Effector memory CD4-positive, alpha-beta T cell (primary cell): Measurements from ENCODE around the gene ZBED4.

ENCODE experiments used
- DNase-seq, 3 donors: peaks; one replicate each; pipeline ENCODE4 v3.0.0-alpha.2; 2020
- H3K27ac ChIP-seq: 2 replicates; pipeline ENCODE4 v1.7.0; 2013; ENCODE audit warnings: mild to moderate bottlenecking, low read length, moderate library complexity; ENCODE audit not compliant: insufficient read depth, poor library complexity, severe bottlenecking
- H3K27me3 ChIP-seq: replicated peaks from 2 replicates; pipeline ENCODE4 v1.7.0; 2013; ENCODE audit warnings: mild to moderate bottlenecking, low read length; ENCODE audit not compliant: insufficient read depth, control insufficient read depth, poor library complexity, severe bottlenecking
- H3K36me3 ChIP-seq: 2 replicates; pipeline ENCODE4 v1.7.0; 2013; ENCODE audit warnings: mild to moderate bottlenecking, low read length, moderate library complexity; ENCODE audit not compliant: control insufficient read depth, insufficient read depth
- H3K4me1 ChIP-seq: 2 replicates; pipeline ENCODE4 v1.7.0; 2013; ENCODE audit warnings: low read length, mild to moderate bottlenecking; ENCODE audit not compliant: control insufficient read depth, insufficient read depth, poor library complexity, severe bottlenecking
- H3K4me3 ChIP-seq: 2 replicates; pipeline ENCODE4 v1.7.0; 2013; ENCODE audit warnings: low read length, low read depth, mild to moderate bottlenecking; ENCODE audit not compliant: insufficient read depth, poor library complexity, severe bottlenecking
- H3K9me3 ChIP-seq: 2 replicates; pipeline ENCODE4 v1.7.0; 2013; ENCODE audit warnings: mild to moderate bottlenecking, low read length, moderate library complexity; ENCODE audit not compliant: control insufficient read depth

Gene ZBED4

GRCh38 chr22:49827271-49827852 lies 26.3 kb upstream of the ZBED4 start:
- Histone ChIP-seq H3K27ac (peak overlapping the region; percentile 77), H3K9me3 (no peaks in the 10 kb centered on the region), H3K36me3 (peaks cover 17% of the 10 kb centered on the region), H3K4me3 (peak overlapping the region; percentile 83), H3K27me3 (no peaks in the 10 kb centered on the region), H3K4me1 (peaks cover 49% of the 10 kb centered on the region)
- no peak for DNase-seq

GRCh38 chr22:49827853-49828598 lies 25.6 kb upstream of the ZBED4 start, which contains the start of gene BRD1:
Gene BRD1, minus strand, starts transcription at chr22:49827873. Its CDS starts 3,556 bp downstream, at chr22:49824317.
- Histone ChIP-seq H3K27ac (peak within 1 kb of the TSS; percentile 87), H3K4me3 (peak within 1 kb of the TSS; percentile 83), H3K36me3 (peaks cover 11% of the 10 kb centered on the region), H3K4me1 (peaks cover 49% of the 10 kb centered on the region), H3K9me3 (no peaks in the 10 kb centered on the region), H3K27me3 (no peaks in the 10 kb centered on the region)
- peak in 1 of 3 donors; percentile 20 for DNase-seq

- DNase-seq, result no peak
- H3K27ac ChIP-seq, result peak overlapping the region; percentile 87
- H3K27me3 ChIP-seq, result no peaks in the 10 kb centered on the region
Measured at GRCh38 chr22:49828599-49828965, 25.1 kb upstream of the ZBED4 start.

GRCh38 chr22:49829044-49829853 lies 24.4 kb upstream of the ZBED4 start:
- Histone ChIP-seq H3K4me1 (peaks cover 44% of the 10 kb centered on the region), H3K9me3 (no peaks in the 10 kb centered on the region), H3K36me3 (no peaks in the 10 kb centered on the region), H3K4me3 (no peak overlapping the region), H3K27ac (peak overlapping the region; percentile 70), H3K27me3 (no peaks in the 10 kb centered on the region)
- no peak for DNase-seq

More at GRCh38 chr22:49828599-49828965, 25.1 kb upstream of the ZBED4 start:
- Histone ChIP-seq H3K9me3 (no peaks in the 10 kb centered on the region), H3K36me3 (peaks cover 5% of the 10 kb centered on the region), H3K4me1 (peaks cover 49% of the 10 kb centered on the region), H3K4me3 (peak overlapping the region; percentile 57)

- H3K4me3 ChIP-seq, result no peak overlapping the region
- H3K9me3 ChIP-seq, result no peaks in the 10 kb centered on the region
- no peaks in the 10 kb centered on the region for H3K27me3 ChIP-seq
- no peak overlapping the region for H3K27ac ChIP-seq
- no peak for DNase-seq
- H3K4me1 ChIP-seq, result peaks cover 14% of the 10 kb centered on the region
- H3K36me3 ChIP-seq, result no peaks in the 10 kb centered on the region
Measured at GRCh38 chr22:49833340-49834007, 20.2 kb upstream of the ZBED4 start.

- DNase-seq, result peak; percentile 89 to 91 (median 90)
- H3K27ac ChIP-seq, result peak overlapping the region; percentile 95
- H3K4me3 ChIP-seq, result peak overlapping the region; percentile 45
Measured at GRCh38 chr22:49838771-49839717, 14.6 kb upstream of the ZBED4 start.

GRCh38 chr22:49845241-49845640 lies 8.4 kb upstream of the ZBED4 start:
- DNase-seq, result no peak
- H3K36me3 ChIP-seq, result no peaks in the 10 kb centered on the region
- no peak overlapping the region for H3K27ac ChIP-seq
- H3K4me1 ChIP-seq, result peaks cover 14% of the 10 kb centered on the region
- H3K4me3 ChIP-seq, result no peak overlapping the region
- H3K9me3 ChIP-seq, result no peaks in the 10 kb centered on the region
- no peaks in the 10 kb centered on the region for H3K27me3 ChIP-seq

More at GRCh38 chr22:49838771-49839717, 14.6 kb upstream of the ZBED4 start:
- Histone ChIP-seq H3K27me3 (no peaks in the 10 kb centered on the region), H3K36me3 (no peaks in the 10 kb centered on the region), H3K4me1 (peaks cover 3% of the 10 kb centered on the region), H3K9me3 (no peaks in the 10 kb centered on the region)

- Histone ChIP-seq H3K4me1 (peaks cover 14% of the 10 kb centered on the region), H3K9me3 (no peaks in the 10 kb centered on the region), H3K36me3 (no peaks in the 10 kb centered on the region), H3K4me3 (no peak overlapping the region), H3K27ac (no peak overlapping the region), H3K27me3 (no peaks in the 10 kb centered on the region)
- DNase-seq, result no peak
Measured at GRCh38 chr22:49845666-49846459, 7.8 kb upstream of the ZBED4 start.
